T-helper 17 cell (primary cell): Measurements from ENCODE around the gene C16orf89. TPM values are rescaled to one million over a fixed set of nuclear protein-coding genes. Genes with fewer than 3 reads are reported as not detected.

Source experiments
- ATAC-seq: fragments of 150-1000 bp; cut with Tn5 transposase; 2 replicates; pipeline ENCODE4 v1.10.0; 2021; ENCODE audit warnings: mild to moderate bottlenecking, moderate library complexity
- DNase-seq, 3 donors: peaks; one replicate each; pipeline versions ENCODE4 v3.0.0 to v3.0.0-alpha.2; 2020 to 2021
- H3K9me3 ChIP-seq: one replicate; pipeline ENCODE4 v1.7.0; 2013; ENCODE audit warnings: low read length, mild to moderate bottlenecking; ENCODE audit not compliant: control insufficient read depth, poor library complexity, severe bottlenecking
- H3K27ac Mint-ChIP-seq: one replicate; pipeline ENCODE4 v1.8.0; 2022; ENCODE audit warnings: mild to moderate bottlenecking, moderate library complexity, mixed read lengths
- H3K27me3 Mint-ChIP-seq: one replicate; pipeline ENCODE4 v1.8.0; 2022; ENCODE audit warnings: mixed read lengths
- H3K36me3 Mint-ChIP-seq: one replicate; pipeline ENCODE4 v1.8.0; 2022; ENCODE audit warnings: low read depth, mixed read lengths
- H3K4me1 Mint-ChIP-seq: one replicate; pipeline ENCODE4 v1.8.0; 2022; ENCODE audit warnings: mild to moderate bottlenecking, mixed read lengths
- H3K4me3 Mint-ChIP-seq: one replicate; pipeline ENCODE4 v1.8.0; 2022; ENCODE audit warnings: mild to moderate bottlenecking, moderate library complexity, mixed read lengths
- total RNA-seq, 4 donors: library from RNA in 2 of 4; stranded (reverse) in 2 of 4; gene quantifications; one replicate each; pipeline ENCODE4 v1.2.3 and lab custom pipeline; 2022 to 2026

The C16orf89 gene
- total RNA-seq, 2 donors from 2014 or later, result not detected

DNA sequence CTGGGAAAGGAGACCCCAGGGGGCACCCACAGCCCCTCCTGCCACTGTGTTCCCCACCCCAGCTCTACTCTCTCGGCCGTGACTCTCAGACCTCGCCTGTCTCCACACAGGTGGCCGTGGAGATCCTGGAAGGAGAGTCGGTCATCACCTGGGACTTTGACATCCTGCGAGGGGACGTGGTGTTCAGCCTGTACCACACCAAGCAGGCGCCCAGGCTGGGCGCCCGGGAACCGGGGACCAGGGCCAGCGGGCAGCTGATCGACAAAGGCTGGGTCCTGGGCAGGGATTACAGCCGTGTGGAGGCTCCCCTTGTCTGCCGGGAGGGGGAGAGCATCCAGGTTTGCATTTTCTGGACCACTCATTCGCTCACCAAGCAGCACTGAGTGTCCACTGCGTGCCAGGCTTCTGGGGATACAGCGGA is 57.4 kb downstream of the C16orf89 start:
- peaks cover 4% of the 10 kb centered on the region for H3K4me1 Mint-ChIP-seq
- no peaks in the 10 kb centered on the region for H3K9me3 ChIP-seq
- no peak for DNase-seq
- no peak overlapping the region for H3K4me3 Mint-ChIP-seq
- no peak for ATAC-seq
- no peaks in the 10 kb centered on the region for H3K36me3 Mint-ChIP-seq
- H3K27me3 Mint-ChIP-seq, result peaks cover 52% of the 10 kb centered on the region
- no peak overlapping the region for H3K27ac Mint-ChIP-seq

DNA sequence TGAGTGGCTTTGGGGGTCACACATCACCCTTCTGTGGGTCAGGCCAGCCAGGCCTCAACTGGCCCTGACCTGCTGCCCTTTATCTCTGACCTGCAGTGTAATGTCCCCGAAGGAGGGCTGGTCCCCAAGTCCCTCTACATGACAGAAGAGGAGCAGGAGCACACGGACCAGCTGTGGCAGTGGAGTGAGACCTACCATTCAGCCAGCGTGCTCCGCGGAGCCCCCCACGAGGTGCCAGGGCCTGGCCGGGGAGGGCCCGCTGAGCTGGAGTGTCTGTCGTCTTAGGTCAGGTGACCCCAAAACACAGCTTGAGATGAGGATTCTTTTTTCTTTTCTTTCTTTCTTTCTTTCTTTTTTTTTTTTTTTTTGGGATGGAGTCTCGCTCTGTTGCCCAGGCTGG is 58.5 kb downstream of the C16orf89 start:
- peaks cover 4% of the 10 kb centered on the region for H3K4me1 Mint-ChIP-seq
- H3K36me3 Mint-ChIP-seq, result no peaks in the 10 kb centered on the region
- ATAC-seq (no peak), DNase-seq (no peak)
- H3K27me3 Mint-ChIP-seq, result peaks cover 55% of the 10 kb centered on the region
- H3K27ac Mint-ChIP-seq, result no peak overlapping the region
- H3K9me3 ChIP-seq, result no peaks in the 10 kb centered on the region
- H3K4me3 Mint-ChIP-seq, result no peak overlapping the region

GRCh38 chr16:5006348-5007193 is 59.2 kb downstream of the C16orf89 start:
- Mint-ChIP-seq H3K27ac (no peak overlapping the region), H3K4me1 (peaks cover 2% of the 10 kb centered on the region), H3K36me3 (no peaks in the 10 kb centered on the region), H3K27me3 (peaks cover 51% of the 10 kb centered on the region), H3K4me3 (no peak overlapping the region)
- DNase-seq (no peak), ATAC-seq (no peak)
- H3K9me3 ChIP-seq, result no peaks in the 10 kb centered on the region

DNA sequence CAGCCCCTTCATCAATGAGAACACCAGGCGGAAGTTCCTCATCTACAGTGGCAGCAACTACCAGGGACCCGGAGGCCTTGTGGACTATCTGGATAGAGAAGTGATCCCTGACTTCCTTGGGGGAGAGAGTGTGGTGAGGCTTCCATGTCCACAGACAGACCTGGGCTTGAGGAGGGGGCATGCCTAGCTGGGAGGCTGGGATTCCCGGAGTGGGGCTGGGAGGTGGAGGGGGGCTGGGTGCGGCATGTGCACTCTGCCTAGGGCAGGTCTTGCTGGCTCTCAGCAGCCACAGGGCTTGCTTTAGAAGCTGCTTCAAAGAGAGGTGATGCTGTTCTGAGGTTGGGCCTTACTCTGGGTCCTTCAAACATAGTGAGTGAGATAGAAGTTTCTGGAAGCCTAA is 59.8 kb downstream of the C16orf89 start:
- H3K9me3 ChIP-seq, result no peaks in the 10 kb centered on the region
- Mint-ChIP-seq H3K4me3 (no peak overlapping the region), H3K27me3 (peaks cover 49% of the 10 kb centered on the region), H3K36me3 (no peaks in the 10 kb centered on the region), H3K27ac (no peak overlapping the region), H3K4me1 (peaks cover 2% of the 10 kb centered on the region)
- no peak for DNase-seq
- no peak for ATAC-seq

- Mint-ChIP-seq H3K4me3 (no peak overlapping the region), H3K4me1 (peaks cover 2% of the 10 kb centered on the region), H3K27ac (no peak overlapping the region), H3K36me3 (no peaks in the 10 kb centered on the region), H3K27me3 (peaks cover 37% of the 10 kb centered on the region)
- DNase-seq, result no peak
- H3K9me3 ChIP-seq, result no peaks in the 10 kb centered on the region
- ATAC-seq, result no peak
Observed at GRCh38 chr16:5004311-5004710, 61.4 kb downstream of the C16orf89 start.

- Mint-ChIP-seq H3K36me3 (no peaks in the 10 kb centered on the region), H3K4me1 (peaks cover 2% of the 10 kb centered on the region), H3K4me3 (no peak overlapping the region), H3K27me3 (peaks cover 34% of the 10 kb centered on the region), H3K27ac (no peak overlapping the region)
- DNase-seq, result no peak
- H3K9me3 ChIP-seq, result no peaks in the 10 kb centered on the region
- ATAC-seq, result no peak
Observed at GRCh38 chr16:5003828-5004227, 61.9 kb downstream of the C16orf89 start.

- H3K9me3 ChIP-seq, result no peaks in the 10 kb centered on the region
- peaks cover 37% of the 10 kb centered on the region for H3K27me3 Mint-ChIP-seq
- DNase-seq, result no peak
- no peak for ATAC-seq
- H3K4me3 Mint-ChIP-seq, result no peak overlapping the region
- H3K4me1 Mint-ChIP-seq, result peaks cover 2% of the 10 kb centered on the region
- no peak overlapping the region for H3K27ac Mint-ChIP-seq
- H3K36me3 Mint-ChIP-seq, result no peaks in the 10 kb centered on the region
Observed at GRCh38 chr16:5003211-5003610, 62.5 kb downstream of the C16orf89 start.

- no peak for ATAC-seq
- H3K27me3 Mint-ChIP-seq, result peaks cover 42% of the 10 kb centered on the region
Observed at GRCh38 chr16:5002699-5003143, 63.0 kb downstream of the C16orf89 start.

DNA sequence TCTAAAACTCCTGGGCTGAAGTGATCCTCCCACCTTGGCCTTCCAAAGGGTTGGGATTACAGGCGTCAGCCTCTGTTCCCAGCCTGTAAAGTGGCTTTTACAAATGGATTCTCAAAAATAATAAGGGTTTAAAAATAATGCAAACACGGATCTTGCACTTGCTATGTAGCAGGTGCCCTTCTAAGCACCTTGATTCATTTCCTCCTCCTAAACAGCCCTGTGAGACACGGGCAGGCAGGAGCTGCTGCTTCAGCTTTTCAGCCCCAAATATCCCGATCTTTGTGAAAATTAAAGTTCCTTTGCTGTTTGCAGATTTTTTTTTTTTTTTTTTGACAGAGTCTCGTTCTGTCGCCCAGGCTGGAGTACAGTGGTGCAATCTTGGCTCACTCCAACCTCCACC is 63.8 kb downstream of the C16orf89 start:
- H3K36me3 Mint-ChIP-seq, result no peaks in the 10 kb centered on the region
- H3K4me1 Mint-ChIP-seq, result peaks cover 2% of the 10 kb centered on the region
- no peaks in the 10 kb centered on the region for H3K9me3 ChIP-seq
- H3K4me3 Mint-ChIP-seq, result no peak overlapping the region
- peaks cover 42% of the 10 kb centered on the region for H3K27me3 Mint-ChIP-seq
- ATAC-seq (no peak), DNase-seq (no peak)
- H3K27ac Mint-ChIP-seq, result no peak overlapping the region

More at GRCh38 chr16:5002699-5003143, 63.0 kb downstream of the C16orf89 start:
- no peaks in the 10 kb centered on the region for H3K36me3 Mint-ChIP-seq
- H3K4me3 Mint-ChIP-seq, result no peak overlapping the region
- peaks cover 2% of the 10 kb centered on the region for H3K4me1 Mint-ChIP-seq
- DNase-seq, result no peak
- no peaks in the 10 kb centered on the region for H3K9me3 ChIP-seq
- H3K27ac Mint-ChIP-seq, result no peak overlapping the region

DNA sequence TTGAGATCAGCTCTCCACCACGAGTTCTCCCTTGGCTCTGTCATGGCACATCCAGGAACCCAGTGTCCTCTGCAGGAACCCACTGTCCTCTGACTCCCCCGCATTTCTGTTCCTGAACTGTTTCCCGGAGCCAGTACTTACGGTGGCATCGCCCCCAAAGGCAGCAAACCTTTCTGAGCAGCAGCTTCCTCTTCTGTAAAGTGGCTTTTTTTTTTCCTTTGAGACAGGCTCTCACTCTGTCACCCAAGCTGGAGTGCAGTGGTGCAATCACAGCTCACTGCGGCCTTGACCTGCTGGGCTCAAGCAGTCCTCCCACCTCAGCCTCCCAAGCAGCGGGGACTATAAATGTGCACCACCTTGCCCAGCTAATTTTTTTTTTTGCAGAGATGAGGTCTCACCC is 64.2 kb downstream of the C16orf89 start:
- no peak for ATAC-seq
- H3K27me3 Mint-ChIP-seq, result peaks cover 43% of the 10 kb centered on the region
- no peak overlapping the region for H3K4me3 Mint-ChIP-seq

DNA sequence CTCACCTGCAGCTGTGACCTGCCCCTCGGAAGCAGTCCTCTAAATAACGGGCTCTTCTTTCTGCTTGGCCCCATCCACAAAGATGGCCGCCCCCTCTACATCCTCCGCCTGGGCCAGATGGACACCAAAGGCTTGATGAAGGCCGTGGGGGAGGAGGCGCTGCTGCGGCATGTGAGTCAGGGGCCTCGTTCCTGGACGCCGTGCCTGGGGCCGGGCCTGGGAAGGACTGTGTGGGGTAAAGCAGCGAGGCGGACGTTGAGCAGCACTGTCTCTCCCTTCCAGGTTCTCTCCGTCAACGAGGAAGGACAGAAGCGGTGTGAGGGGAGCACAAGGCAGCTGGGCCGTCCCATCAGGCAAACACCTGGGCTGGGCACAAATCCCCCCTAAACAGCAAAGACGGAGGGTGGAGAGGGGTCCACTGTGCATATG is 65.2 kb downstream of the C16orf89 start:
- H3K4me3 Mint-ChIP-seq, result no peak overlapping the region
- ATAC-seq (no peak), DNase-seq (no peak)
- H3K9me3 ChIP-seq, result no peaks in the 10 kb centered on the region
- no peak overlapping the region for H3K27ac Mint-ChIP-seq
- no peaks in the 10 kb centered on the region for H3K36me3 Mint-ChIP-seq
- H3K4me1 Mint-ChIP-seq, result peaks cover 2% of the 10 kb centered on the region
- H3K27me3 Mint-ChIP-seq, result peaks cover 52% of the 10 kb centered on the region

More for the DNA sequence above, 64.2 kb downstream of the C16orf89 start:
- H3K27ac Mint-ChIP-seq, result no peak overlapping the region
- H3K9me3 ChIP-seq, result no peaks in the 10 kb centered on the region
- peaks cover 2% of the 10 kb centered on the region for H3K4me1 Mint-ChIP-seq
- no peaks in the 10 kb centered on the region for H3K36me3 Mint-ChIP-seq
- DNase-seq, result no peak

GRCh38 chr16:4994719-4995434 is 70.9 kb downstream of the C16orf89 start:
- peak overlapping the region; percentile 79 for H3K27ac Mint-ChIP-seq
- no peaks in the 10 kb centered on the region for H3K9me3 ChIP-seq
- peaks cover 58% of the 10 kb centered on the region for H3K27me3 Mint-ChIP-seq
- no peak overlapping the region for H3K4me3 Mint-ChIP-seq
- H3K36me3 Mint-ChIP-seq, result peaks cover 2% of the 10 kb centered on the region
- ATAC-seq (no peak), DNase-seq (no peak)
- no peaks in the 10 kb centered on the region for H3K4me1 Mint-ChIP-seq
